Gastrocnemius medialis (tissue), 4 donors: Measurements from ENCODE around the gene GALNT14. TPM values are rescaled to one million over a fixed set of nuclear protein-coding genes. Genes with fewer than 3 reads are reported as not detected.
A peak's percentile ranks its signal among the peaks of the same experiment; 100 is the strongest.

Experiments
- ATAC-seq, 2 donors: fragments of 150-250 bp; one replicate each; pipeline ENCODE4 v1.9.1; 2016
- DNase-seq, 2 donors: peaks; one replicate each; pipeline ENCODE4 v3.0.0-alpha.2; 2019
- H3K27ac ChIP-seq, 4 donors: fragments of 200-600 bp; sonication (generic); 1 replicate in 1 of 4; 2 replicates in 3 of 4; pipeline ENCODE4 v1.5.1; 2016 to 2018; ENCODE audit warnings: mild to moderate bottlenecking in 2 of 4, moderate library complexity in 1 of 4
- H3K27me3 ChIP-seq, 3 donors: fragments of 200-600 bp; sonication (generic) in 2 of 3; 1 replicate in 1 of 3; 2 replicates in 2 of 3; pipeline versions ENCODE4 v1.5.1 to v1.6.0; 2016 to 2019; ENCODE audit warnings: mild to moderate bottlenecking in 1 of 3, moderate library complexity in 1 of 3
- H3K36me3 ChIP-seq, 2 donors: fragments of 200-600 bp; sonication (generic) in 1 of 2; one replicate each; pipeline ENCODE4 v1.5.1; 2017 to 2018
- H3K4me1 ChIP-seq, 2 donors: fragments of 200-600 bp; sonication (generic) in 1 of 2; one replicate each; pipeline ENCODE4 v1.5.1; 2016 to 2017; ENCODE audit warnings: mild to moderate bottlenecking in 2 of 2
- H3K4me3 ChIP-seq, 4 donors: fragments of 200-600 bp; sonication (generic) in 3 of 4; 1 replicate in 1 of 4; 2 replicates in 3 of 4; pipeline ENCODE4 v1.5.1; 2016 to 2019; ENCODE audit warnings: mild to moderate bottlenecking in 2 of 4
- H3K9me3 ChIP-seq, 3 donors: fragments of 200-600 bp; sonication (generic) in 2 of 3; 1 replicate in 1 of 3; 2 replicates in 2 of 3; pipeline ENCODE4 v1.5.1; 2016 to 2019
- CTCF ChIP-seq, 5 experiments: fragments of 450-650 bp in 3 of 5; fragments of 200-600 bp in 2 of 5; sonication (generic) in 2 of 5; IDR thresholded peaks in 4 of 5; conservative IDR thresholded peaks in 1 of 5; 1 replicate in 4 of 5; 2 replicates in 1 of 5; pipeline ENCODE4 v1.5.1; 2016 to 2019; ENCODE audit warnings: antibody characterized with exemption in 5 of 5, mild to moderate bottlenecking in 3 of 5, moderate library complexity in 3 of 5
- POLR2A ChIP-seq, 2 donors: fragments of 450-650 bp; IDR thresholded peaks; one replicate each; pipeline ENCODE4 v1.6.1; 2017; ENCODE audit warnings: antibody characterized with exemption in 2 of 2, mild to moderate bottlenecking in 2 of 2, moderate library complexity in 2 of 2
- in situ Hi-C, 4 donors: fragments of 200-750 bp; cut with MboI; loops; one replicate each; pipeline versions ENCODE4 v1.15.0 to v1.8.0; 2017; ENCODE audit warnings: low sequenced_read_pairs in 4 of 4
- intact Hi-C: fragments of 100-400 bp; cut with DNase I; formaldehyde crosslinking; loops from one replicate; pipeline ENCODE4 v1.15.1; 2023; ENCODE audit warnings: low total_unique reads
- total RNA-seq, 4 donors: library from RNA; depleted of rRNA; stranded (reverse); fragments of >200 nt; gene quantifications; one replicate each; pipeline versions ENCODE4 v1.1.0 to v1.2.3, GENCODE V29; 2016

GALNT14 gene
- total RNA-seq, 4 donors from 2014 or later: 0.16 TPM; not detected in 3

GRCh38 chr2:31139671-31140070 lies 1.4 kb upstream of the GALNT14 start:
- intact Hi-C loops: loop anchor here (10.0 kb wide), 1 partner anchor 195 kb away; no protein-coding TSS in a partner anchor
- in situ Hi-C loops: no loop called here

GRCh38 chr2:31137211-31138036 lies 816 bp downstream of the GALNT14 start:
- TF ChIP-seq CTCF (IDR thresholded peaks at IDR 0.05 in 4 of 5, conservative IDR thresholded peaks at IDR 0.05 in 1 of 5) (no peak), POLR2A (IDR thresholded peaks at IDR 0.05) (no peak)
- H3K4me1 ChIP-seq: peaks cover 8 to 10% of the 10 kb centered on the region in 2 donors
- no peak overlapping the region for H3K27ac ChIP-seq
- intact Hi-C loops (loop anchor here (10.0 kb wide), 1 partner anchor 197 kb away; no protein-coding TSS in a partner anchor), in situ Hi-C loops (no loop called here)
- peak overlapping the region; percentile 53 to 67 (median 58) for H3K4me3 ChIP-seq
- ATAC-seq (no peak), DNase-seq (no peak)
- H3K27me3 ChIP-seq: peaks cover 25 to 45% (median 30%) of the 10 kb centered on the region in 3 donors
- H3K9me3 ChIP-seq: no peaks in the 10 kb centered on the region
- no peaks in the 10 kb centered on the region for H3K36me3 ChIP-seq

More at GRCh38 chr2:31139671-31140070, 1.4 kb upstream of the GALNT14 start:
- Histone ChIP-seq H3K27me3 (peaks cover 22 to 40% (median 30%) of the 10 kb centered on the region in 3 donors), H3K36me3 (no peaks in the 10 kb centered on the region), H3K9me3 (no peaks in the 10 kb centered on the region), H3K4me3 (no peak overlapping the region), H3K4me1 (peaks cover 8 to 10% of the 10 kb centered on the region in 2 donors), H3K27ac (no peak overlapping the region)
- TF ChIP-seq POLR2A (IDR thresholded peaks at IDR 0.05): no peak
- TF ChIP-seq CTCF (IDR thresholded peaks at IDR 0.05 in 4 of 5, conservative IDR thresholded peaks at IDR 0.05 in 1 of 5): no peak
- ATAC-seq (no peak), DNase-seq (no peak)

- in situ Hi-C loops: no loop called here
- no peak overlapping the region for H3K27ac ChIP-seq
- no peaks in the 10 kb centered on the region for H3K9me3 ChIP-seq
- ATAC-seq (no peak), DNase-seq (no peak)
- intact Hi-C loops: loop anchor here (10.0 kb wide), 1 partner anchor 198 kb away; no protein-coding TSS in a partner anchor
- H3K4me1 ChIP-seq: peaks cover 8 to 10% of the 10 kb centered on the region in 2 donors
- TF ChIP-seq POLR2A (IDR thresholded peaks at IDR 0.05) (no peak), CTCF (IDR thresholded peaks at IDR 0.05 in 4 of 5, conservative IDR thresholded peaks at IDR 0.05 in 1 of 5) (no peak)
- peak overlapping the region in 1 of 4 donors; percentile 67 for H3K4me3 ChIP-seq
- peaks cover 25 to 45% (median 30%) of the 10 kb centered on the region in 3 donors for H3K27me3 ChIP-seq
- no peaks in the 10 kb centered on the region for H3K36me3 ChIP-seq
These were observed 1.5 kb downstream of the GALNT14 start for GRCh38 chr2:31136732-31137131.

GRCh38 chr2:31136000-31136399 lies 2.2 kb downstream of the GALNT14 start:
- Histone ChIP-seq H3K27ac (no peak overlapping the region), H3K4me3 (no peak overlapping the region), H3K4me1 (peaks cover 8 to 10% of the 10 kb centered on the region in 2 donors), H3K27me3 (peaks cover 25 to 45% (median 30%) of the 10 kb centered on the region in 3 donors), H3K9me3 (no peaks in the 10 kb centered on the region), H3K36me3 (no peaks in the 10 kb centered on the region)
- DNase-seq (no peak), ATAC-seq (no peak)
- in situ Hi-C loops (no loop called here), intact Hi-C loops (loop anchor here (10.0 kb wide), 1 partner anchor 199 kb away; no protein-coding TSS in a partner anchor)
- TF ChIP-seq POLR2A (IDR thresholded peaks at IDR 0.05): no peak
- TF ChIP-seq CTCF (IDR thresholded peaks at IDR 0.05 in 4 of 5, conservative IDR thresholded peaks at IDR 0.05 in 1 of 5): no peak
